NCI-H460 (cell line): ENCODE data around the gene NISCH. TPM values are rescaled to one million over a fixed set of nuclear protein-coding genes. Genes with fewer than 3 reads are reported as not detected.

Experiments used
- DNase-seq: peaks from one replicate; pipeline ENCODE4 v3.0.0-alpha.2; 2016; ENCODE audit warnings: low read depth; ENCODE audit errors: extremely low read depth
- total RNA-seq: library from RNA; depleted of rRNA; stranded (reverse); fragments of >200 nt; shearing (Covaris generic); gene quantifications from 2 replicates; pipeline ENCODE4 v1.2.3, GENCODE V29; 2014

Gene NISCH
- total RNA-seq, 1 experiment from 2014 or later = 18.4 TPM

GRCh38 chr3:52469001-52469400 is 13.6 kb downstream of the NISCH start:
- no peak for DNase-seq

- no peak for DNase-seq
Observed at GRCh38 chr3:52470920-52471319, 15.5 kb downstream of the NISCH start.

GRCh38 chr3:52471371-52472238 is 16.2 kb downstream of the NISCH start:
- peak; percentile 41 for DNase-seq

- DNase-seq = no peak
Observed at GRCh38 chr3:52472239-52473000, 17.0 kb downstream of the NISCH start.

GRCh38 chr3:52473026-52473425 is 17.6 kb downstream of the NISCH start:
- DNase-seq = no peak

GRCh38 chr3:52477076-52477795 is 21.8 kb downstream of the NISCH start:
- no peak for DNase-seq

- DNase-seq = no peak
Observed at GRCh38 chr3:52477796-52478095, 22.3 kb downstream of the NISCH start.

- DNase-seq = no peak
Observed at GRCh38 chr3:52479037-52479876, 23.9 kb downstream of the NISCH start.

- DNase-seq = no peak
Observed at GRCh38 chr3:52479877-52480575, 24.6 kb downstream of the NISCH start.

- DNase-seq = no peak
Observed at GRCh38 chr3:52480768-52481715, 25.6 kb downstream of the NISCH start.

GRCh38 chr3:52481819-52482521 is 26.6 kb downstream of the NISCH start:
- DNase-seq = no peak

- no peak for DNase-seq
Observed at GRCh38 chr3:52483081-52483480, 27.7 kb downstream of the NISCH start.

GRCh38 chr3:52483577-52484381 is 28.4 kb downstream of the NISCH start:
- DNase-seq = no peak

- DNase-seq = no peak
Observed at GRCh38 chr3:52484680-52485461, 29.5 kb downstream of the NISCH start.

- no peak for DNase-seq
Observed at GRCh38 chr3:52487050-52487787, 31.8 kb downstream of the NISCH start.
